ENCODE results near the gene RWDD4.

RWDD4 gene

DNA sequence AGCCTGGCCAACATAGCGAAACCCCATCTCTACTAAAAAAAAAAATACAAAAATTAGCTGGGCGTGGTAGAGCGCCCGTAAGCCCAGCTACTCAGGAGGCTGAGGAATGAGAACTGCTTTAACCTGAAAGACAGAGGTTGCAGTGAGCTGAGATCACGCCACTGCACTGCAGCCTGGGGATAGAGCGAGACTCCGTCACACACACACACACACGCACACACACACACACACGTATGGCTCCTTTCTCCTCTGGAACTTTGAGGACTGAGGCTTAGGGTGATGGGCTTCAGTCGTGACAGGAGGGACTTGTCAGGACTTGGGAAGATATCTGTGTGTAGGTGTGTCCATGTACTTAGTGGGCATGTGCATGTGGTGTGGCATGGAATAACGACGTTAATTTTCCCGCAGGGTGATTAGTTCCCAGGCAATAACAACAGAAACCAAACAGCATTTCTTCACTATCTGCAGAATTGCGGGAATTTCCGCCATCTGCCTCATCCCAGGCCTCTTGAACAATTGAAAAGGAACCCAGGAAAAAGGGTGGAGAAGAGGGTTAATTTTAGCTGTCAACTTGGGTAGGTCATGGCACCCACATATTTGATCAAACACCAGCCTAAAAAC, 47.7 kb downstream of the RWDD4 start:
- TF ChIP-seq, protein P1, sequence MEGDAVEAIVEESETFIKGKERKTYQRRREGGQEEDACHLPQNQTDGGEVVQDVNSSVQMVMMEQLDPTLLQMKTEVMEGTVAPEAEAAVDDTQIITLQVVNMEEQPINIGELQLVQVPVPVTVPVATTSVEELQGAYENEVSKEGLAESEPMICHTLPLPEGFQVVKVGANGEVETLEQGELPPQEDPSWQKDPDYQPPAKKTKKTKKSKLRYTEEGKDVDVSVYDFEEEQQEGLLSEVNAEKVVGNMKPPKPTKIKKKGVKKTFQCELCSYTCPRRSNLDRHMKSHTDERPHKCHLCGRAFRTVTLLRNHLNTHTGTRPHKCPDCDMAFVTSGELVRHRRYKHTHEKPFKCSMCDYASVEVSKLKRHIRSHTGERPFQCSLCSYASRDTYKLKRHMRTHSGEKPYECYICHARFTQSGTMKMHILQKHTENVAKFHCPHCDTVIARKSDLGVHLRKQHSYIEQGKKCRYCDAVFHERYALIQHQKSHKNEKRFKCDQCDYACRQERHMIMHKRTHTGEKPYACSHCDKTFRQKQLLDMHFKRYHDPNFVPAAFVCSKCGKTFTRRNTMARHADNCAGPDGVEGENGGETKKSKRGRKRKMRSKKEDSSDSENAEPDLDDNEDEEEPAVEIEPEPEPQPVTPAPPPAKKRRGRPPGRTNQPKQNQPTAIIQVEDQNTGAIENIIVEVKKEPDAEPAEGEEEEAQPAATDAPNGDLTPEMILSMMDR (IDR thresholded peaks at IDR 0.05; ENCODE audit: control extremely low read depth, extremely low read depth, low read depth, missing control alignments): no peak
- ChIA-PET CTCF (interaction anchor here (0.7 kb wide), 1 partner anchor 12 kb away, joined by 3 read pairs; no protein-coding TSS in a partner anchor), POLR2A (no interaction called here)
- no peak for DNase-seq (ENCODE audit: extremely low spot score)

DNA sequence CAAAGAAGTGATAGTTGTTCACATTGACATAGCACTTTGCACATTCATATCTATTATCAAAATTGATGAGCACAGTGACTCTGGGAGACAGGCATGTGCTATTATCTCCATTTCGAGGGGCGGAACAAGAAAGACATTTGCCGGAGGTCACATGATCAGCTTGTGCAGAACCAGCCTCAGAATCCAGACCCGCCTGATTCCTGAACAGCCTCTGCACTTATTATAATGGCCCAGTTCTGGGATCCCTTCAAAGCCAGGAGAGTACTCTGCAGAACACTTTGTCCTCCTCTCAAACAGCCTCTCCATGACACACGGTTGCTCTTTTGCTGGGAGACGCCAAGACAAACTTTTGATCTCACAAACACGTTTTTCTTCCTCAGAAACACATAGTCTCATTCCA, 48.4 kb downstream of the RWDD4 start:
- no peak for DNase-seq (ENCODE audit: extremely low spot score)
- ChIA-PET POLR2A (no interaction called here), CTCF (interaction anchor here (0.7 to 1.6 kb wide), 2 partner anchors 10 to 13 kb away, joined by 3 to 4 read pairs; no protein-coding TSS in a partner anchor)
- TF ChIP-seq, protein P1 (IDR thresholded peaks at IDR 0.05; ENCODE audit: control extremely low read depth, extremely low read depth, low read depth, missing control alignments): no peak

DNA sequence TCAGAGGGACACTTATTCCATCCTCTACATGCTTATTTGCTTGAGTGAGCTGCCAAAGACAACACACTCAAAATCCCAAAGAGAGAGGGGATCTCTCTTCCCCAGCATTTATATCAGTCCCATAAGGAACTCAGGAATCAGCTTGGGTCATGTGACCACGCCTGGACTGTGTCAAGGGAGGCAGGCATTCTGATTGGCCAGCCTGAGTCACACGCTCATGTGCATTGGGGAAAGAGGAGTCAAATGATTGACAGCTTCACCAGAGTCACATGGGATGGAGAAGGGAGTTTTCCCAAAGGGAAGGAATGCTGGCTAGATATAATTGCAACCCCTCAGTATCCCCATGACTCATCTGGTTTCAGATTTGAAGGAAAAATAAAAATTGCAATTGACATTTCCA, 49.0 kb downstream of the RWDD4 start:
- CTCF ChIA-PET: interaction anchor here (1.6 kb wide), 1 partner anchor 10 kb away, joined by 4 read pairs; no protein-coding TSS in a partner anchor
- POLR2A ChIA-PET: no interaction called here
- DNase-seq (ENCODE audit: extremely low spot score): no peak
- TF ChIP-seq, protein P1 (IDR thresholded peaks at IDR 0.05; ENCODE audit: control extremely low read depth, extremely low read depth, low read depth, missing control alignments): no peak

DNA sequence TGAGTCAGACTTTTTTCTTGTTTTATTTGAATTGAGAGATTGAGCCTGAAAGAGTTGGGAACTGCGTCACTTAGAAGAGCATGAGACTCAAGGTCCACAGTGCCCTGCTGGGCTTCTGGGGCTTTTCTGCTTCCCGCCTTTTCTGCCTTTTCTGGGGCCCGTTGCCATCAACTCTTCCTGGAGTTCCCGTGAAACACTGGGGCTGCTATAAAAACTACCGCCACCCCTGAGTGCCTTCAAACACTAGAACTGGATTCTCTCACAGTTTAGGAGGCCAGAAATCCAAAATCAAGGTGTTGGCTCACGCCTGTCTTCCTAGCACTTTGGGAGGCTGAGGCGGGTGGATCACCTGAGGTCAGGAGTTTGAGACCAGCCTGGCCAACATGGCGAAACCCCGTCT, 49.8 kb downstream of the RWDD4 start:
- DNase-seq (ENCODE audit: extremely low spot score): no peak
- TF ChIP-seq, protein P1 (IDR thresholded peaks at IDR 0.05; ENCODE audit: control extremely low read depth, extremely low read depth, low read depth, missing control alignments): no peak
- CTCF ChIA-PET: interaction anchor here (1.4 to 1.6 kb wide), 2 partner anchors 11 to 16 kb away, joined by 3 to 4 read pairs; no protein-coding TSS in a partner anchor
- POLR2A ChIA-PET: no interaction called here

DNA sequence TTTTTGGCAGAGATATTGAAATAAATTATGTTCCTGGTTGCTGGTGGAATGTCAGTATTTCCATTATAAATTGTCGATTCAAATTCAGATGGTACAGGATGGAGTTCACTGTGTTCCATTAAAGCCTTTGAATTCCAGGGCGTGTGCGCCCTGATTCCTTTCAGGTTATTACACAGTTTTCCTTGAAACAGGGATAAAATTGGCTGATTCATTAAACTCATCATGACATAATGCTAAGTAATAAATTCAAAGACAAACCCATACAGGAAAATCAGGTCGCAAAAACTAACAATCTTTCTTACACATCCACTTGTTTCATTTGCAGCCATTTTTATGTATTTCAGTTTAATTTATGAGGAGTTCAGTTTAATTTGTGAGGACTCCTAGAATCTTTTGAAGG, 51.1 kb downstream of the RWDD4 start:
- POLR2A ChIA-PET: no interaction called here
- TF ChIP-seq, protein P1 (IDR thresholded peaks at IDR 0.05; ENCODE audit: control extremely low read depth, extremely low read depth, low read depth, missing control alignments): no peak

DNA sequence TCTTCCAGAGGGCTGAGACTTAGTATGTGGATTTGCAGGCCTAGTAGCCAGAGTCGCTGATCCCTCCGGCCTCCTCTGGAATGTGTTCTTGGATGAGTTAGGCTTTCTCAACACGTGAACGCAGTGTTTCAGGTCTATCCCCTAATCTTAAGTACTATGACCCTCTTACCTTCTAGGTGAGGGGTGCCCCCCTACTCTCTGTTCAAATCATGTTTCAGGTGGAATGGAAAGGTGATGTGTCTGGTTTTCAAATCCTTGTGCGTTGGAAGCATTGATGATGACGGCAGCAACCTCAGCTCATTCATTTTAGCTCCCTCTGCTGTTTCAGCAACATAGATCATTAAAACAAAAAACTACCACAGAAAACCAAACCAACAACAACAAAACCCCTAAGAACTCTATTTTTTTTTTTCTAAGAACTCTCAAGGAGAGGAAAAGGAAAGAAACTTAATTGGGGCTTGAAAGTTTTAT, 56.4 kb downstream of the RWDD4 start:
- ChIA-PET CTCF (interaction anchor here (1.0 to 1.5 kb wide), 3 partner anchors 9 to 133 kb away, joined by 3 to 6 read pairs (median 4); no protein-coding TSS in a partner anchor), POLR2A (interaction anchor here (0.7 kb wide), 1 partner anchor 556 kb away, joined by 3 read pairs; no protein-coding TSS in a partner anchor)
- no peak for DNase-seq (ENCODE audit: extremely low spot score)
- TF ChIP-seq, protein P1 (IDR thresholded peaks at IDR 0.05; ENCODE audit: control extremely low read depth, extremely low read depth, low read depth, missing control alignments): no peak

More for the DNA sequence above, 51.1 kb downstream of the RWDD4 start:
- DNase-seq (ENCODE audit: extremely low spot score): no peak
- CTCF ChIA-PET: no interaction called here
